ENCODE measurements around the gene NXPH4.

DNA sequence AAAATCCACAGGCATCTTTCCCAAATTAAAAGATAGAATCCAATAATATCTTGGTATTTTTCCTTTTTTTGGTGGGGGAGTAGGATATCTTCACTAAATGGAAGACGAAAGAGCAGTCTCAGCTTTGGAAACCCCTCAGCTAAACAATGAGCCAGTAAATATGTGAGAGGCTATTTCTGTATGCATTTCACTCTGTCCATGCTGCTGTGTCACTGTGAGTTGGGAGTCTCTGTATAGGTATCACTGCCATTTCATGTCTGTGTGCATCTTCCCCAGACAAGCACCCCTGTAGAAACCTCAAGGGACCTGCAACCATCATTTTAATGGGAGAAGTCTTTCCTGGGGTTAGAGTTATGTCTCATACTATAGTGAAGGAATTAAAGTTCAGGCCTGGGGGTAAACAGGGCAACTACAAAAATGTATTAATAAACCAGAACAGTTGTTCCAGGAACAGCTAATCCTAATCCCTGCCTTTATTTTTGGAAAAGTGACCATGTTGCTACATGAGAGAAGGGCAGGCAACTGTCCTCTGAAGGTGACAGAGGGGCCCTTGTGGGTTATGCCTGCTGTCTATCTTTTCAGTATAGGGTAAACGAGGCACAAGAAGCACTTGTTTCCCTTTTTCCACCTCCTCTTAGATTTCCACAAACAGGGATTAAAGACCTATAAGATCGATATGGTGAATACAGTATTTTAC, 45.7 kb downstream of the NXPH4 start:
- no peak for TF ChIP-seq POLR2A (IDR thresholded peaks at IDR 0.05)
- TF ChIP-seq EP300 (IDR thresholded peaks at IDR 0.05): no peak
- TF ChIP-seq, protein P1, sequence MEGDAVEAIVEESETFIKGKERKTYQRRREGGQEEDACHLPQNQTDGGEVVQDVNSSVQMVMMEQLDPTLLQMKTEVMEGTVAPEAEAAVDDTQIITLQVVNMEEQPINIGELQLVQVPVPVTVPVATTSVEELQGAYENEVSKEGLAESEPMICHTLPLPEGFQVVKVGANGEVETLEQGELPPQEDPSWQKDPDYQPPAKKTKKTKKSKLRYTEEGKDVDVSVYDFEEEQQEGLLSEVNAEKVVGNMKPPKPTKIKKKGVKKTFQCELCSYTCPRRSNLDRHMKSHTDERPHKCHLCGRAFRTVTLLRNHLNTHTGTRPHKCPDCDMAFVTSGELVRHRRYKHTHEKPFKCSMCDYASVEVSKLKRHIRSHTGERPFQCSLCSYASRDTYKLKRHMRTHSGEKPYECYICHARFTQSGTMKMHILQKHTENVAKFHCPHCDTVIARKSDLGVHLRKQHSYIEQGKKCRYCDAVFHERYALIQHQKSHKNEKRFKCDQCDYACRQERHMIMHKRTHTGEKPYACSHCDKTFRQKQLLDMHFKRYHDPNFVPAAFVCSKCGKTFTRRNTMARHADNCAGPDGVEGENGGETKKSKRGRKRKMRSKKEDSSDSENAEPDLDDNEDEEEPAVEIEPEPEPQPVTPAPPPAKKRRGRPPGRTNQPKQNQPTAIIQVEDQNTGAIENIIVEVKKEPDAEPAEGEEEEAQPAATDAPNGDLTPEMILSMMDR (IDR thresholded peaks at IDR 0.05): no peak
